Endometrium (tissue), 2 donors: ENCODE results near the gene PDS5A.
"Not testable (repeated sequence)": the region's sequence is repeated elsewhere in the genome, so short reads cannot be mapped to it uniquely, and the experiment has no call there.

ENCODE experiments used
- FAIRE-seq: peaks from 2 replicates; lab custom pipeline; 2012; peaks lifted over from hg19 to GRCh38; lab: Jason Lieb, UNC
- donor health status: control.
- donor health status: control.

The PDS5A gene

GRCh38 chr4:39961311-39961877 is 16.3 kb downstream of the PDS5A start:
- no peak for FAIRE-seq

DNA sequence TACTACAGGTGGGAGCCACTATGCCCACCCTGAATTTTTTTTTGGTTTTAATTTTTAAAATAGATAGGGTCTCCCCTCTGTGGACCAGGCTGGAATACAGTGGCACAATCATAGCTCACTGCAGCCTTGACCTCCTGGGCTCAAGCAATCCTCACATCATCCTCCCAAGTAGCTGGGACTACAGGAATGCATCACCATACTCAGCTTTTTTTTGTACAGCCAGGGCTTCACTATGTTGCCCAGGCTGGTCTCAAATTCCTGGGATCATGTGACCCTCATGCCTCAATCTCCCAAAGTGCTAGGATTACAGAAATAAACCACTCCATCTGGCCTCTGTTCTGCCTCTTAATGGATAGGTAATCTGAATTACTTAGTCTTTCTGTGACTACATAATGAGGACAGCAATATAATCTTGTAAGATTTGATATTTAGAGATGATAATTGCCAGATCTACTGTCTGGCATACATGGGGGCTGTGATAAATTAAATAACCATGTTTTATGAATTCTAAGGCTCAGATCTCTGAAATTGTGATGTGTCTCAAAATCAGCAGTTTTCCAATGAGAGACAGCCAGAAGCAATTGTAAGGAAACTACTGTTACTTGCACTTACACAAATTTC is 26.7 kb downstream of the PDS5A start:
- no peak for FAIRE-seq

- FAIRE-seq = no peak
Measured at GRCh38 chr4:39947963-39948362, 29.7 kb downstream of the PDS5A start.

GRCh38 chr4:39947417-39947816 is 30.3 kb downstream of the PDS5A start:
- FAIRE-seq = no peak

GRCh38 chr4:39944245-39944644 is 33.5 kb downstream of the PDS5A start:
- FAIRE-seq = not testable (repeated sequence)

- no peak for FAIRE-seq
Measured at GRCh38 chr4:39942507-39942906, 35.2 kb downstream of the PDS5A start.

GRCh38 chr4:39941682-39942217 is 36.0 kb downstream of the PDS5A start:
- FAIRE-seq = no peak

- FAIRE-seq = no peak
Measured at GRCh38 chr4:39937683-39938268, 39.9 kb downstream of the PDS5A start.

DNA sequence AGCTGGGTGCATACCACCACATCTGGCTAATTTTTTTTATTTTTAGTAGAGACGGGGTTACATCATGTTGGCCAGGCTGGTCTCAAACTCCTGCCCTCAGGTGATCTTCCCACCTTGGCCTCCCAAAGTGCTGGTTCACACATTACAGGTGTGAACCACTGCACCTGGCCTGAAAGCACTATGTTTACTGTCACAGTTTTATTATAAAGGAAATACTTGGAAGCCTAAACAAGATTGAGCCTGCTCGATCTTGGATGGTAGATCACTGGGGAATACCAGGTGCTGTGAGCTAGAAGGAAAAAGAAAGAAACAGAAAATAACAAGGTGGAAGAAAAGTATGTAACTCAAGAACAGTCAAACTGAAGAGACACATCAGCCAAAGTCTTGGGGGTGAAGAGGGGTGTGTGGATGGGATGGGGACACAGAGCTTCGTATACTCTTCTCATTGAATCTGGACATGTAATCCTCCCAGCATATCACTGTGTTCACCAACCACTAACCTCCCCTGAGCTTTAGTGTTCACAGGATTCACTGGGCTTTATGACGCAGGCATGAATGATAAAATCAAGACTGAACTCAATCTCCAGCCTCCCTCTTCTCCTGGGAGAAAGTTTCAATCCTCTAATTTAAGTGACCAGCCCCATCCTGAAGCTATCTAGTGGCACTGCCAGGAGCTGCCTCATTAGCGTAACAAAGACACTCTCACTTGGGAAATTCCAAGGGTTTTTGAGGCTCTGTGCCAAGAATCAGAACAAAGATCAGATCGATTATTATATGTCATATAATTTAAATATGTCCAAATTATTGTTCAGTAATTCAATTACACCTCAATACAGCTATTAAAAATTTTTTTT is 40.9 kb downstream of the PDS5A start:
- no peak for FAIRE-seq

- no peak for FAIRE-seq
Measured at GRCh38 chr4:39933671-39934590, 43.8 kb downstream of the PDS5A start.

GRCh38 chr4:39932776-39933402 is 44.8 kb downstream of the PDS5A start:
- no peak for FAIRE-seq

DNA sequence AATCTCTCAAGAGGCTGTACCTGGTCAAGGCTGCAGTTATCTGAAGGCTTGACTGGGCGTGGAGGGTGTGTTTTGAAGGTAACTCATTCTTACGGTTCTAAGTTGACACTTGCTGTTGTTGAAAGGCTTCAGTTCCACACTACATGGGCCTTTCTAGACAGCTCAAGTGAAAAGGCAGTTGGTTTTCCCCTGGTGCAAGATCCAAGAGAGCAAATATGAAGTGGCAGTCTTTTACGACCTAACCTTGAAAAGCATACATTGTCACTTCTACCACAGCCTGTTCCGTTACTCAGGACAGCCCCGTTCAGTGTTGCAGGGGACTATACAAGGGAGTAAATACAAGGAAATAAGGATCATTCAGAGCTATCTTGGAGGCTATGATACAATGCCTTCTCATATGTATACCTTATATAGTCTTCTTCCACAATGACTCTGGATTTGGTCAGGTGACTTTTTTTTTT is 46.2 kb downstream of the PDS5A start:
- FAIRE-seq = no peak

GRCh38 chr4:39928538-39928937 is 49.2 kb downstream of the PDS5A start:
- FAIRE-seq = no peak

DNA sequence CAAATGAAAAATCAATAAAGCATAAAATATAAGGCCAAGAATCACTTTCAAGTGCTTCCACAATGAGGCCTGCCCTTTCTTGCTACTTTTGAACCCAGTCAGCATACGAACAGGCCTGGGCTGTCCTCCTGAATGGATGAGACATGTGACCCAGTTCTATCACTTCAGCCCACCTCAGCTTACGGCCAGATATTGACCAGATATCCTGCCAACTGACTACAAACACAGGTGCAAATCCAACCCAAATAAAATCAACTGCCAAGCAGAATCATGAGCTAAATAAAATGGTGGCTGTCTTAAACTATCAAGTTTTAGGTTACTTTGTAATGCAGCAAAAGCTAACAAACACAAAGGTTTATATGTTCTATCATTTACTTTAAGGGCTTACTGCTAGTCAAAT is 53.7 kb downstream of the PDS5A start:
- no peak for FAIRE-seq

GRCh38 chr4:39922399-39922798 is 55.3 kb downstream of the PDS5A start:
- FAIRE-seq = no peak

DNA sequence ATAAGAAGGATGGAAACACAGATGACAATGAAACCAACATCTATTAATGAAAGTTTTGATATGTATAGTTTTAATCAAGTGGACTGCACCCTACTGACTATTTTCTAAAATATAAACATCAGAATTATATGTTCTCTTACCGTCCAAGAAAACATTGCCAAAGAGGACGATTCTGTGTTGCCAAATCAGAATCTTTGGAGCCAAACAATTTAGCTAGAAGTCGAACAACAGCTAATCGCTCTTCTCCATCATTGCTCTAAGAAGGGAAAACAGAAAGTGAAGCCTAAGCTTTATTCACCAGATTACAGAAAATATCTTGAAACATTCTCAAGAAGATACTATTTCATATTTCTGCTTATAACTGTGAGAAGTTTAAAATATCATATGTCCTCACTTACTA is 64.2 kb downstream of the PDS5A start:
- no peak for FAIRE-seq

GRCh38 chr4:39910064-39910463 is 67.6 kb downstream of the PDS5A start:
- FAIRE-seq = no peak

DNA sequence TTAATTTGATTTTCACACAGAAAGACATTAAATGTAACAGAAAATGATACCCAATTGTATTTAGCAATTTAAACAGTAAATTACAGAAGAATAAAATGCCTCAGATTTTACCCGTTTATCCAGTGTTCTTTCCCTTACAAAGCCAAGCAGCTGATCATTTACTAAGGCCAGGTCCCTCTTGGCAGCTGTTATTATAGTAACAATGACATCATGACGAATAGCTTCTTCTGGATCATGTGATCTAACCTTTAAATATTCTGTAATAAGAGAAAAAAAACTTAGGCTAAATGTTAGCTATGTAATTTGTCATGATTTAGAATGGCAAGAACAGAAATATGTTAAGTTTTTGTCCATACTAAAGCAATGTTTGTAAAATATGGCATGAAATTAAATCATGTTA is 69.4 kb downstream of the PDS5A start:
- no peak for FAIRE-seq

- FAIRE-seq = no peak
Measured at GRCh38 chr4:39905656-39906055, 72.1 kb downstream of the PDS5A start.

- FAIRE-seq = not testable (repeated sequence)
Measured at GRCh38 chr4:39905019-39905418, 72.7 kb downstream of the PDS5A start.

DNA sequence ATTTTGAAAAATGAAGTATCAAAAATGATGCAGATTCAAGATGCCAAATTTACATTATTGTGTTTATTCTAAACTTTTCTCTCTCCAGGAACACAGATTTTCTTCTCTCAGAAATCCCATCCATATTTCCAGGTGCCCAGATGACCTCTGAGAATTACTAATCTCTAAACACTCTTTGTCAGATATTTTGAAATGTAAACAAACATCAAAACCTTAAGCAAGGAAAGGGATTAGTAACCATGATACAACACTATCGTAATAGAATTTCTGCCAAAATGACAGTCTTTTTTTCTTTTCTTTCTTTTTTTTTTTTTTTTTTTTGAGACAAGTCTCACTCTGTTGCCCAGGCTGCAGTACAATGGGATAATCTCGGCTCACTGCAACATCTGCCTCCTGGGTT is 76.7 kb downstream of the PDS5A start:
- no peak for FAIRE-seq
